Ovary (tissue), 9 donors: ENCODE data around the gene MICAL2. TPM values are rescaled to one million over a fixed set of nuclear protein-coding genes. Genes with fewer than 3 reads are reported as not detected.

ENCODE experiments used
- DNase-seq, 5 donors: peaks; one replicate each; pipeline ENCODE4 v3.0.0-alpha.2; 2019 to 2020
- H3K27ac ChIP-seq, 2 donors: fragments of 200-600 bp; one replicate each; pipeline versions ENCODE4 v1.5.1 to v1.8.0; 2019 to 2022
- H3K27me3 ChIP-seq: fragments of 200-600 bp; one replicate; pipeline ENCODE4 v1.8.0; 2022
- H3K36me3 ChIP-seq: fragments of 200-600 bp; sonication (generic); one replicate; pipeline ENCODE4 v1.5.1; 2019
- H3K4me1 ChIP-seq: one replicate; pipeline ENCODE4 v1.8.1; 2013; ENCODE audit warnings: mild to moderate bottlenecking, moderate library complexity; ENCODE audit not compliant: insufficient read depth
- H3K4me3 ChIP-seq: fragments of 200-600 bp; sonication (generic); one replicate; pipeline ENCODE4 v1.5.1; 2017
- H3K9me3 ChIP-seq, 2 donors: fragments of 200-600 bp in 1 of 2; sonication (generic) in 1 of 2; one replicate each; pipeline versions ENCODE4 v1.5.1 to v1.8.1; 2013 to 2019; ENCODE audit warnings: mild to moderate bottlenecking in 1 of 2, moderate library complexity in 1 of 2
- EP300 ChIP-seq: sonication (generic); formaldehyde crosslinking; IDR thresholded peaks from one replicate; pipeline ENCODE4 v1.6.1; 2017; ENCODE audit warnings: antibody characterized with exemption
- POLR2A ChIP-seq: fragments of 450-650 bp; IDR thresholded peaks from one replicate; pipeline ENCODE4 v1.6.1; 2017; ENCODE audit warnings: antibody characterized with exemption, mild to moderate bottlenecking, moderate library complexity
- WGBS, 3 donors: extraction: QIAGEN DNeasy Blood & Tissue Kit in 1 of 3; methylation state at CpG; one replicate each; pipeline versions ENCODE4 v1.1.5 to v1.1.7; 2013 to 2017; 5-methylcytosine and 5-hydroxymethylcytosine counted together
- intact Hi-C, 4 donors: fragments of 100-400 bp; cut with DNase I; formaldehyde crosslinking; loops; one replicate each; pipeline versions ENCODE4 v1.11.0 to v1.15.1; 2022 to 2023
- polyA plus RNA-seq, 2 donors: library from polyadenylated mRNA; stranded (reverse); fragments of 200-250 nt in 1 of 2; fragments of 350-450 nt in 1 of 2; fragmentation: Illumina TruSeq in 1 of 2; extraction: RNeasy Lipid Tissue Mini Kit (QIAGEN cat#74804) in 1 of 2; gene quantifications; one replicate each; pipeline ENCODE4 v1.2.3, GENCODE V29; 2013 to 2014
- total RNA-seq, 7 donors: library from RNA; depleted of rRNA in 2 of 7; stranded (reverse); fragments of >200 nt in 2 of 7; fragmentation: NEBNext Ultra II Directional in 3 of 7; extraction: Animal tissue kit (Norgen Biotek cat#: 25700) in 3 of 7; gene quantifications; one replicate each; pipeline versions ENCODE4 v1.1.0 to v1.2.4, GENCODE V29; 2016 to 2023
- TF ChIP-seq, protein P1 (sequence below), 3 donors: fragments of 450-650 bp in 2 of 3; fragments of 200-600 bp in 1 of 3; IDR thresholded peaks; one replicate each; pipeline versions ENCODE4 v1.5.1 to v1.8.0; 2016 to 2022; ENCODE audit warnings: antibody characterized with exemption in 3 of 3, mild to moderate bottlenecking in 1 of 3
- donor health status: DM: no; HTN: no; CAD: no; lungs with moderate emphysema.
- donor health status: DM: no; HTN: no; CAD: no.
- donor health status: Bipolar disorder and iron deficiency.
- donor health status: DM: yes; HTN: yes; CAD: no.
- donor health status: DM: no; HTN: no; CAD: no.
- donor health status: DM: yes; HTN: yes; CAD: no.

MICAL2 gene
- total and polyA plus RNA-seq, 9 donors: 10.7 to 73.6 (median 32.5) TPM

DNA sequence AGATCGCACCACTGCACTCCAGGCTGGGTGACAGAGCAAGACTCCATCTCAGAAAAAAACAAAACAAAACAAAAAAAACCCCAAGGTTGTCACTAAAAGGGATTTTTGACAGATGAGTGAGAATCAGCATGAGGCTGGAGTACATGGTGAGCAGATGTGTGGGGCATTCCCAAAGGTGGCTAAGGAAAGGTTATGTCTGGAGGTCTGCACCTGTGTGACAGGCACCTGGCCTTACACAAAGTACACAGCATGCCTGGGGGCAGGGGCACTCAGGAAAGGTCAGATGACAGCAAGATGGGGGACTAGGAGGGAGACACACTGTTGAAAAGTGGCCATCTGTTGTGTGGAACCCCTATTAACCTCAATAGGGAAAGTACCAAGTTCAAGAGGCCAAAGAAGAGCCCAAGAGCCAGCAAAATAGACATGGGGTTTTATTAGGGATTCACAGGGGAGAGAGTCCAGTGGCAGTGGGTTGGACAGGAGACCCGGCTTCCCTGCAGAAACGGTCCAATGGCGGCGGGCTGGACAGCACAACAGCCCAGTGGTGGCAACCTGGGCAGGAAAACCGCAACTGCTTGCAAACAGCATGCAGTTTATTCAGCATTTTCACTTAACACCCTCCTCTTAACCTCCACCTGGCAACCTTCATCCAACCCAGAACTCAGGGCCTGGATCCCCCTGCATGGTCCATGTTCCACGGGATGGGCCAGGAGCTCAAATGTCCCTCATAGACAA, 101.1 kb downstream of the MICAL2 start:
- H3K27me3 ChIP-seq: no peaks in the 10 kb centered on the region
- H3K27ac ChIP-seq: no peak overlapping the region
- H3K4me1 ChIP-seq: no peaks in the 10 kb centered on the region
- H3K4me3 ChIP-seq: no peak overlapping the region
- H3K9me3 ChIP-seq: no peaks in the 10 kb centered on the region
- TF ChIP-seq POLR2A (no peak), EP300 (no peak)
- TF ChIP-seq, protein P1, sequence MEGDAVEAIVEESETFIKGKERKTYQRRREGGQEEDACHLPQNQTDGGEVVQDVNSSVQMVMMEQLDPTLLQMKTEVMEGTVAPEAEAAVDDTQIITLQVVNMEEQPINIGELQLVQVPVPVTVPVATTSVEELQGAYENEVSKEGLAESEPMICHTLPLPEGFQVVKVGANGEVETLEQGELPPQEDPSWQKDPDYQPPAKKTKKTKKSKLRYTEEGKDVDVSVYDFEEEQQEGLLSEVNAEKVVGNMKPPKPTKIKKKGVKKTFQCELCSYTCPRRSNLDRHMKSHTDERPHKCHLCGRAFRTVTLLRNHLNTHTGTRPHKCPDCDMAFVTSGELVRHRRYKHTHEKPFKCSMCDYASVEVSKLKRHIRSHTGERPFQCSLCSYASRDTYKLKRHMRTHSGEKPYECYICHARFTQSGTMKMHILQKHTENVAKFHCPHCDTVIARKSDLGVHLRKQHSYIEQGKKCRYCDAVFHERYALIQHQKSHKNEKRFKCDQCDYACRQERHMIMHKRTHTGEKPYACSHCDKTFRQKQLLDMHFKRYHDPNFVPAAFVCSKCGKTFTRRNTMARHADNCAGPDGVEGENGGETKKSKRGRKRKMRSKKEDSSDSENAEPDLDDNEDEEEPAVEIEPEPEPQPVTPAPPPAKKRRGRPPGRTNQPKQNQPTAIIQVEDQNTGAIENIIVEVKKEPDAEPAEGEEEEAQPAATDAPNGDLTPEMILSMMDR (IDR thresholded peaks at IDR 0.05): no peak
- DNase-seq: no peak
- intact Hi-C loops: loop anchor here in 1 of 4 donors (2.0 kb wide), 1 partner anchor 19 kb away; no protein-coding TSS in a partner anchor
- 95 to 97% (median 96%) methylated on average over 7 of the region's 7 CpGs for WGBS, 3 donors
- no peaks in the 10 kb centered on the region for H3K36me3 ChIP-seq

DNA sequence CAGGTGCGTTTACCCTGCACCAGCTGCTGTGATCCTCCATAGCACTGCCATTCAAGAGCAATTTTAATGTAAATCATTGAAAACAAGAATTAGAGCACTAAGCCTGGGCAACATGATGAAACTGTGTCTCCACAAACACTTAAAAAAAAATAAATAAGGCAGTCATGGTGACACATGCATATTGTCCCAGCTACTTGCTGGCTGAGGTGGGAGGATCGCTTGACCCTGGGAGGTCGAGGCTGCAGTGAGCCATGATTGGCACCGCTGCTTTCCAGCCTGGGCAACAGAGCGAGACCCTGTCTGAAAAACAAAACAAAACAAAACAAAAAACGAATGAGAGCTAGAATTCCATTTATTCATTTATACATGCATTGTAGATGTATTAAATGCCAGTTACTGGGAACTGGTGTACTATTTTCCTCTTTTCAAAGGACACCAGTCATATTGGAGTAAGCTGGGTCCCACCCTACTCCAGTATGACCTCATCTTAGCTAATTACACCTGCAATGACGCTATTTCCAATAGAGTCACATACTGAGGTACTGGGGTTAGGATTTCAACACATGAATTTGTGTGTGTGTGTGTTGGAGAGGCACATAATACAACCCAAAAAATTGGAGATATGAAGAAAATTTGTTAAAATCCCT, 101.9 kb downstream of the MICAL2 start:
- H3K9me3 ChIP-seq: no peaks in the 10 kb centered on the region
- 82 to 93% (median 91%) methylated on average over 7 of the region's 7 CpGs for WGBS, 3 donors
- H3K27me3 ChIP-seq: no peaks in the 10 kb centered on the region
- TF ChIP-seq EP300: no peak
- TF ChIP-seq, protein P1 (IDR thresholded peaks at IDR 0.05): no peak
- TF ChIP-seq POLR2A: no peak
- intact Hi-C loops: loop anchor here in 1 of 4 donors (2.0 kb wide), 1 partner anchor 19 kb away; no protein-coding TSS in a partner anchor
- DNase-seq: no peak
- no peak overlapping the region for H3K27ac ChIP-seq
- H3K4me1 ChIP-seq: peaks cover 2% of the 10 kb centered on the region
- no peak overlapping the region for H3K4me3 ChIP-seq
- H3K36me3 ChIP-seq: no peaks in the 10 kb centered on the region

DNA sequence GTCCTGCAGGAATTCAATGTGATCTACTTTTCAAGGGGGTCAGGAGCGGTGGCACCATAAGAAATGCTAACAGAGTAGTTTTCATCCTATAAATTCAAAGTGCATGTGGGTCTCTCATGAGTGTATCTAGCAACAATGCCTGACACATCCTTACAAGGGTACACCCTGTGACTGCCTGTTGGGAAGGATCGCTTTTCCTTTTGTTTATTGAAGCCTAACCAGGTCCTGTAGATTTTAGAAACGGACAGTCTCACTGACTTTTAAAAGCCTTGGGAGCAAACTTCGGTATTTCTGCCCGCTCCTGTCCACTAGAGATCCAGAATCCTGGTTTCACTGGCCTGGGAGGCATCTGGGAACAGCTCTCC, 102.4 kb downstream of the MICAL2 start:
- Histone ChIP-seq H3K9me3 (no peaks in the 10 kb centered on the region), H3K27ac (no peak overlapping the region), H3K36me3 (no peaks in the 10 kb centered on the region), H3K4me1 (peaks cover 2% of the 10 kb centered on the region), H3K4me3 (no peak overlapping the region), H3K27me3 (no peaks in the 10 kb centered on the region)
- intact Hi-C loops: loop anchor here in 1 of 4 donors (2.0 kb wide), 1 partner anchor 20 kb away; no protein-coding TSS in a partner anchor
- 92 to 97% (median 93%) methylated on average over 5 of the region's 5 CpGs for WGBS, 3 donors
- no peak for DNase-seq
- no peak for TF ChIP-seq POLR2A
- TF ChIP-seq, protein P1 (IDR thresholded peaks at IDR 0.05): no peak
- TF ChIP-seq EP300: no peak

DNA sequence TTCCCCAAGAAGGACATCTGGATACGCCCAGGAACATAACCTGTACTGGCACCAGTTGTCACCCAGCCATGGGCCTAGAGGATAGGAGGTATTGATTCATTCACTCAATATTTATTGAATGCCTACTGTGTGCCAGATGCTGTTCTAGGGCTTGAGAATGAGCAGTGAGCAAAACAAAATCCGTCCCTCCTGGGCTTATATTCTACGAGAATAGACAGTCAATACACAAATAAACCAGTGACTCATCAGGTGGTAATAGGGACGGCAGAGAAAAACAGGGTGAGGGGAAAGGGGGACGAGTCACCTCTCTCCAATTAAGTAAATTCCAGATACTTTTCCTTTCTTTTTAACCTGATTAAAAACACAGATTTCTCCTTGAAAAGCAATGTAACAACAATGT, 103.5 kb downstream of the MICAL2 start:
- Histone ChIP-seq H3K4me3 (no peak overlapping the region), H3K27ac (no peak overlapping the region), H3K27me3 (no peaks in the 10 kb centered on the region), H3K9me3 (no peaks in the 10 kb centered on the region), H3K36me3 (no peaks in the 10 kb centered on the region), H3K4me1 (peaks cover 2% of the 10 kb centered on the region)
- 62 to 82% (median 80%) methylated on average over 5 of the region's 5 CpGs for WGBS, 3 donors
- intact Hi-C loops: loop anchor here in 1 of 4 donors (2.0 kb wide), 1 partner anchor 21 kb away; no protein-coding TSS in a partner anchor
- TF ChIP-seq POLR2A (no peak), EP300 (no peak)
- TF ChIP-seq, protein P1 (IDR thresholded peaks at IDR 0.05): no peak
- no peak for DNase-seq
